ENCODE measurements around the gene UBE2Z.

UBE2Z gene

DNA sequence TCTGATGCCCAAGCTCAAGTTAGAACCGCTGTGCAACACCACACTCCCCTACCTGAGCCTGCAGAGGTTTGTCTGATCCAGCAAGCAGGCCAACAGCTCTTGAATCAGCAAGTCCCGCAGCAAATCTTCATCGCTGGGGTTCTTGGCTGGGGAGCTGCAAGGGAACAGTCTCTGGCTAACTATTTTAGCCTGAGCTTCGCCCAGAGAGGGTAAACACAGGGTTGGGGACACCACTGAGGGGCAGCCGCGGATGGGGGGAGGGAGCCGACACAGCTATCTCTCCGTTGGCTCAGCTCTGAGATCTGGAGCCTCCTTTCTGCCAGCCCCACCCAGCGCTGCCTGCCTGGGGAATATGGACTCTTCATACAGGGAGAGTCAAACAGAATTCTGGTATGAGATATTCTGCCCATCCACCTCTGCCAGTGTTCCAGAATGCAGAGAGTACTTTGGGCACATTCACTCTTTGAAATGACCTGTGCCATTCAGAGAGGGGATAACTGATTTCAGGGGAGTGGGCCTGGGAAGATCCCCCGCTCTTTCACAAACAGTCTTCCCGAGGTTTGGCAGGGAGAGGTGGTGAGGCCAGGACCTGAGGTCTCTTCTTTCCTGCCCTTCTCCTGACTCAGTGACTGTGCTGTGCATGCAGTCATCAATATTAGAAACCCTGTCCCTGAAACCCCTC is 52.8 kb downstream of the UBE2Z start:
- DNase-seq (ENCODE audit: low read depth in 2 of 2), result no peak

DNA sequence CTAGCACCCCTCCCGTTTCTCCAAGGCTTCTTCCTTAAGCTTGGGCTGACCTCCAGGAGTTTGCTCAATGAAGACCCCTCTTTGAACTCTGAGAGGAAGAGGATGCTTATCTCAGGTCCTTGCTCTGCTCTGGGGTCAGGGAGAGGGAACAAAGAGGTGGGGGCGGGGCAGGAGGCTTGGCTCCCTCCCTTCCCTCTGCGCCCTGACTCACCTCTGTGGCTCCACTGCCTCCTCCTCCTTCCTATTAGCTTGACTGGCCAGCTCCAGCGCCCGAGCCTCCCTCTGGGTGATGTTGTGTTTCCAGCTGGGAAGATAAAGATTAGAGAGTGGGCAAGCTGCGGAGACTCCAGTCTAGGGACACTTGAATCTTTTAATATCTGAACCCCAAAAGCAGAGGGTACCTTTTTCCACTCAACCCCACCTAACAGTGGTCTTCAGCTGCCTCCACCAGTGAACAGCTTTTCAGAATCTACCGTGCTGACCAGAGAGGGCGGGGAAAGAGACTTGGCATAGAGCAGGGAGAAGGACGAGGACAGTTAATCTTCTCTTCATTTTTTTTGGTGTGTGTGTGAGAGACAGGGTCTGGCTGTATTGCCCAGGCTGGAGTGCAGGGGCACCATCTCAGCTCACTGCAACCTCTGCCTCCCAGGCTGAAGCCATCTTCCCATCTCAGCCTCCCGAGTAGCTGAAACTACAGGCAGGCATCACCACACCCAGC is 53.5 kb downstream of the UBE2Z start:
- DNase-seq (ENCODE audit: low read depth in 2 of 2), result no peak

DNA sequence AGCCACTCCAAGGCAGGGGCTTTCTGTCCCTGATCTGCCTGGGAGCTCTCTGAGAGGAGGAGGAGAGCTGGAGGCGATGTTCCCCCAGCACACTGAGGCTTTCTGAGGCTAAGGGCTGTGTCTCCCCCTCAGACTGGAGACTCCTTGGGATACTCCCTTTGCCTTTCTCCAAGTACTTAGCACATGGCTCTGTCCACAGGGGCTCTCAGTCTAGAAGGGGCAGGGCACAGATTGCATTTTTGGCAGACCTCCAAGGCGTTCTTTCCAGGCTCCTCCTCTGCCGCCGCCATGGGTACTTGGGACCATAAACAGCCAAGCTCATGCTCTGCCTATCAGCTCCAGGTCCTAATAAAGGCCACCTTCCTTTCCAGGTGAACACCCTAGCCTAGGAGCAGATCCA is 62.0 kb downstream of the UBE2Z start:
- no peak for DNase-seq (ENCODE audit: low read depth in 2 of 2)

DNA sequence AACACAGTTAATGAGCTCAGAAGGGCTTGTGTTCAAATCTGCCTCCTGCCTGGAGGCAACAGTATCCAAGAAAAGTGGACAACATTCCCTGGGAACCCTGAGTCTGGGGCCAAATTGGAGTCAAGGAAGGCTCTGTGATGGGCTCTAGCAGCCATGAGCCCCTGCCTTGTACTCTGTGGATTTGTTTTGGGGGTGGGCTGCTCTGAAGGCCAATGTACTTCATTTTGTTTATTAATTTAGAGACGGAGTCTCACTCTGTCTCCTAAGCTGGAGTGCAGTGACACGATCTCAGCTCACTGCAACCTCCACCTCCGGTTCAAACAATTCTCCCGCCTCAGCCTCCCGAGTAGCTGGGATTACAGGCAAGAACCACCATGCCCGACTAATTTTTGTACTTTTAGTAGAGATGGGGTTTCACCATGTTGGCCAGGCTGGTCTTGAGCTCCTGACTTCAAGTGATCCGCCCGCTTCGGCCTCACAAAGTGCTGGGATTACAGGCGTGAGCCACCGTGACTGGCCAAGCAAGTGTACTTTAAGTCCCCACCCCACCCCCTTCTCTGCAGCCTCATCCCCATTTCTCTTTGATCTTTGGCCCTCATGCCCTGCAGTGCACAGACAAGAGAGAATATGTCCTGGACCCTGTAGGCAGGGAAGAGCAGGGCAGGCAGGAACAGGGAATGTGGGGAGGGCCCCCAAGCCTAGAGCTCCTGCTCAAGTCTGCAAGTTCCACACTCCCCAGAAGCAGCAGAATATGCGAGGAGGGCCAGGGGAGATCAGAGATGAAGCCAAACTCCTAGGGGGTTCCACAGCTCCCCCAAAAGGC is 62.9 kb downstream of the UBE2Z start:
- no peak for DNase-seq (ENCODE audit: low read depth in 2 of 2)

DNA sequence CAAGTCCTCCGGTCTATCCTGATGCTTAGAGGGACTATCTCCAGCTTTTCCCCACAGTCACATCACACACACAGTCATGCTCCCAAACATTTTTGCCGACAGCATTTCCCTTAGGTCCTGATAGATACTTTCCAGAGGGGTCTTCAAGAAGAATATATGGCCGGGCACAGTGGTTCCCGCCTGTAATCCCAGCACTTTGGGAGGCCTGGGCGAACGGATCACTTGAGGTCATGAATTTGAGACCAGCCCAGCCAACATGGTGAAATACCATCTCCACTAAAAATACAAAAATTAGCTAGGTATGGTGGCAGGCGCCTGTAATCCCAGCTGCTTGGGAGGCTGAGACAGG is 64.5 kb downstream of the UBE2Z start:
- no peak for DNase-seq (ENCODE audit: low read depth in 2 of 2)

DNA sequence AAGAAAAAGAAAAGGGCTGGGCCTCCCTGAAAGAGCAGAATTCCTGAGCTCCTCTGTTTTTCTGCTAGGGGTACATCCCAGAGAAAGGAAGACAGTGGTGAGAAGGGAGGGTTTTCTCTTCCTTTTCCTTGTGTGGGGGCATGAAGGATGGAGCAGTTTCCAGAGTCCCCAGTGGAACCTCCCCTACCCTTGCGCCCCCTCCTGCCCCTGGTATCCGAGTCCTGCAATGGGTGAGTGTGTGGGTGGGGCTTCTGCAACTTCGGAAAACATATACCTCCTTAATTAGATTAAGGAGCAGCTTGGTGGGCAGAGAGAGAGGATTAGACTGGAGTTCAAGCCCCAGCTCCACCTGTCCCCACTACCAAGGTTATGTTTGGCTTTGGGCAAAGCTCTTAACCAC is 65.6 kb downstream of the UBE2Z start:
- no peak for DNase-seq (ENCODE audit: low read depth in 2 of 2)

All from stimulated activated CD4-positive, alpha-beta T cell treated with anti-CD3 and anti-CD28 coated beads, Interleukin-4, amount 100 ng/mL, for 48 hours (primary cell).